HG03469 (cell line): ENCODE measurements around the gene ERC2.
"Not testable (repeated sequence)": the region's sequence is repeated elsewhere in the genome, so short reads cannot be mapped to it uniquely, and the experiment has no call there.

Source experiments
- ATAC-seq: cut with Tn5 transposase; IDR thresholded peaks from one replicate; pipeline ENCODE4 v1.9.1; 2021; ENCODE audit warnings: mild to moderate bottlenecking, moderate library complexity, moderate number of reproducible peaks; ENCODE audit not compliant: unreplicated experiment

The ERC2 gene

DNA sequence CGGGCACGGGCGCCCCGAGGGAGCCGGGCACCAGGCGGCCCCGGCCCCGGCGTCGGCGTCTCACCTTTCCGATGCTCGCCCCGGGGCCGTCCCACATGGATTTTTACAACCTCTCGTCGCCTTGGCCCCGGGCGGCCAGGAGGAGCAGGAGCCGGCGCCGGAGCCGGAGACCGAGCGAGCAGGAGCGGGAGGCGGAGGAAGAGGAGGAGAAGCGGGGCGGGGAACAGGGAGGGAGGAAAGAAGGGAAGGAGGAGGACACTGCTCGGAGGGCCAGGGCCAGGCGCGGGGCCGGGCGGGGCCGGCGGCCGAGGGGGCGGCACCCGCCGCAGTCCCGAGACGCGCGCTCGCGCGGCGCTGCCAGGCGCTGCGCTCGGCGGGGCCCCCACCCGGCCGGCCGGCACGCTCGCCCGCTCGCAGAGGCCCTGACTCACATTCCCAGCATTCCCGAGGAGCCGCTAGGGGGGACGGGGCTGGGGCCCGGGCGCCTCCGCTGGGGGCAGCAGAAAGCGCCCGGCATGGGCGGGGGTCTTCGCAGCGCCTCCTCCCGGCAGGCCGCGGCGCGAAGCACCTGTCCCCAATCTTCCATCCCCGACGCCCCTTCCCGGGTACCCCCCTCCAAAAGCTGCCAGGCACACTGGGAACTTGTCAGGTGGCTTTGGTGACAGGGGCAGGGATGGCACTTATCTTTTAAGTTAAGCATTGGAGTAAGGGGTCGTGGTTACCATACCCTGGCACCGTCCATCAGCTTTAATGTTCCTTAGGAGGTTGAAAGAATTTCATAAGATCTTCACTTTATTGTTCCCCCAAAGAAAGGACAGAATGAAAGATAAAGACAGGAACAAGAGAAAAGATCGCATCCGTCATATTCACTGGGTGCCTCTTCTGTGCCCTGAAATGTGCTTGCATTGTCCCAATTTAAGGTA lies at the start of gene ERC2:
ERC2 (minus strand) TSS at position 284 of the 923 bp plus-strand sequence.
- ATAC-seq: no peak

DNA sequence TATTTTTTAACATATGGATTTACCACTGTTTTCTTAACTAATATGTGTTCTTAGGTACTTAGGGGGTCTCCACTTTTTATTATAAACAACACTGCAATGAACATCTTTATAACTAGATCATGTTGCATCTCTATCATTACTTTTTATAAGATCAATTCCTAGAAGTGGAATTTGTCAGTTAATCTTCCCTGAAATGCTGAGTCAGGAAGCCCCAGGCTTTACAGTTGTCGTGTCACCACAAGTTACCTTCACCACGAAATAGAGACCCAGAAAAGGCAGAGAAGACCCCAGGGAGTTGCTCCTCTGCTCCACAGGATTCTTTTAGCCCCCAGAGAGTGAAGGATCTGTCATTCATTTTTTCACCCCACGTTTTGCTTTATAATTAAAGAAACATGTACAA lies 34.5 kb upstream of the ERC2 start:
- no peak for ATAC-seq

DNA sequence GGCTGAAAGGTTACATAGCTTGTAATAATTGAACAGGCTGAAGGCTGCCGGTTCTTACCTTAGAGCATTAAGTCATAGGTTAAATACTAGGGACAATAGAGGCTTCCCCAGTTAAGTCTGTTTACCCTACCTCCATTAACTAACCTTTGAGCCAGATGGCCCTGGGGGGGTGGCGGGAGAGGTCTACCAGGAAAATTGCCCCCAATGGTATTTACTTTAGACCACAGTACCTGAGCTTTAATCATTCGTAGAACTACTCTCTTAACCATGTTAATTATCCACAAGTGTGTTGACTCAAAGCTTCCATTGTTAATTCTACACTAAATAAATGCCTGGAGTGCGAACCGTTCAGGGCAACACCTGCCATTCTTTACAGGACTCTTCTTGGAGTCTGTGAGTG lies 28.1 kb upstream of the ERC2 start:
- ATAC-seq: not testable (repeated sequence)

DNA sequence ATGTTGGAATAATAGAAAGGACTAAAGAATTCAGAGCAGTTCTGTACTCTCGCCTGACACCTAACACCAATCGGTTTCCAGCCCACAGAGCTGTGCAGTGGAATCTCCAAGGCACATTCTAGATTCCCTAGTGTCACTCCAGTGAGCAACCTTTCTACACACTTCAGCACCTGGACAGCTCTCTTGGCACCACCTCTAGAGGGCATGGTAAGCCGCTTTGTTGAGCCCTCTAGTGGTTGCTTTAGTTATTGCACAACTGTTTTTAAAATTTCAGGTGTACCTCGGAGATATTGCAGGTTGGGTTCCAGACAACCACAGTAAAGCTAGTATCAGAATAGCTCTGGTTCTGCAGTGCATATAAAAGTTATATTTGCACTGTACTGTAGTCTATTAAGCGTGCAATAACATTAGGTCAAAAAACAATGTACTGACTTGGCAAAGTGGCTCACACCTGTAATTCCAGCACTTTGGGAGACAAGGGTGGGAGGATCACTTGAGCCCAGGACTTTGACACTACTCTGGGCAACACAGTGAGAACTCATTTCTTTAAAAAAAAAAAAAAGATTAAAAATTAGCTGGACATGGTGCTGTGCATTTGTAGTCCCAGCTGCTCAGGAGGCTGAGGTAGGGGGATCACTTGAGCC lies 26.5 kb upstream of the ERC2 start:
- peak; percentile 91 for ATAC-seq

DNA sequence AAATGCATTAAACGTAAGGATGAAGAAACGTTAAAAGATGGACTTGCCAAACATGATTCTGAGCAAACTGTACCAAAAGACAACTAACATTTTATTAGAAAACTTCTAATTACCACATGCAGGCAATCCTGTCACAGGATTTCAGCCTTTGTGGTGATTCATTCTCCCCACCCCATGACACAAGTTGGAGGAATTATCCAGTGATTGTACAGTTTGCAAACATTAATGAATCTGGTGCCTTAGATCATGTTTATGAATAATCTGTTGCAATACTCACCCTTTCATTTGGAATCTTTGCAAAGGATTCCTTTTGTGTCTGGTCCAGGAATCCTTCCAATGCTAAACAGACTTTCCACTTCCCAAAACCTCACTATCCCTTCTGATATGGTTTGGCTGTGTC lies 23.3 kb upstream of the ERC2 start:
- no peak for ATAC-seq

DNA sequence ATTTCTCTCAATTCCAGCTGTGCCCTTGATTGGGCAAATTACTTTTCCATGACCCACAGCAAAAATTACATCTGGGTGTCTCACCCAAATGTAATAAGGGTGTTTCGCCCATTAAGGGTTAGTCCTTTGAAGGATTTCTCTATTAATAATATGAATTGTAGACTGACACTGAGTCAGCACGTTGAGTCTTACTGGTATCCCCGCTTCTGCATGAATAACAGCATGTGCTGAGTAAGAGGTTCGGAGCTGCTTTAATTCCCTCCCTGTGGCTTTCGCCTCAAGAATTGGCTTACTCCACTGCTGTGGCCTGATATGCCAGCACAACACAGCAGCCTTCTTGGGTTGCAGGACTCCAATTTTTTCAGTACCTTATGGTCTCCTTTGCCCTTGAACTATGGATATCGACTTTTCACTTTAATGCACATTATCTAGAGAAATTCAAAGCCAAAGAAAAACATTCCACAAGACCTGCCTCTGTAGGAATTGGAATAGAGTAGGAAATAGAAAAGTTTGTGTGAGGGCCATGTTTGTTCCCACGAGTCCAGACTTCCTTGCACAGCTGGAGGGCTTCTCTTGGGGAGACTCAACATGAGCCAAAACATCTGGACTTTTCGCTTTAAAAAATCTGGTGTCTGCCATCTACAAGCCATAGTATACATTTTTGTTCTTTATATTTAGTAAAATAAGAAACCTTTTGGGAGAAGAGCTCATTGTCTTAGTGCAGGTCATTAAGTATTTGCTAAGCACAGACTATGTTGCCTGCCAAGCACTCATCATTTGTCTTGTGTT lies 20.7 kb upstream of the ERC2 start:
- ATAC-seq: no peak

DNA sequence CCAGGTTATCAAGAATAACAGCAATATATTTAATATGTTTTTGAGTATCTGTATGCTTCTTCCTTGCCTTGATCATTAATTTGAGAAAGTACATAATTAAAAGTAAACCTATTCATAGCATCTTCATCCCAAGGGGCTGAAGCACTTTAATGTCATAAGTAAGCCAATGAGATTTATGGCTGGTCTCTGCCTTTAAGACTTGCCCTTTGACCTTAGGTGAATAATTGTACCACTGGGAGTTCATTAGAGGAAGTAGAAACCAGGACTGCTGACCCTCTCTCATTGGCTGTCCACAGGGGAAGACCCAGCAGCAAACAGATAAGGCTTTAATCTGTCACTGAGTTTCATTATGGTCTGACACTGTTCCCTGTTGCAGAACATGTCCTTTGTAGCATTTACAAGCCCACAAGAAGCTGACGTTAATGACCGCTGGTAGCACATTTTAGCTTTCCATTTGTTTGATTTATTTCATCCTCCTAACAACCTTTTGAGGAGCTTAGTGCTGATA lies 16.3 kb upstream of the ERC2 start:
- no peak for ATAC-seq

DNA sequence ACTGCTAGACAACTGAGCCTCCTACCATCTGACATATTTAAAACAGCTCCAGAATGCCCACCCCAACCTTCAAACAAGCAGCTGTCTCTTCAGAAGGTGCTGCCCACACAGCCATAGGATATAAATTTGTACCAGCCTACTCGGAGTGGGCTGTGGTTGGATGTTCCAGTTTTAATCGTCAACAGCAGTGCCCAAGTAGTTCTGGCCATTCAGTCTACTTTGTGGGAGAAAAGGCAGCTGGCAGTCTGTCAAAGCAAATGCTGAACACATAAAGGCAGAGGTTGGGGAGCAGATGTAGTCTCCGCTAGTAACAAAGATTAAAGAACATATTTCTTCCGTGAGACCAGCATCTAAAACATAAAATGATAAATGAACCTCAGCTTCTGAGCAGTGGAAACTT lies 15.9 kb upstream of the ERC2 start:
- ATAC-seq: no peak

DNA sequence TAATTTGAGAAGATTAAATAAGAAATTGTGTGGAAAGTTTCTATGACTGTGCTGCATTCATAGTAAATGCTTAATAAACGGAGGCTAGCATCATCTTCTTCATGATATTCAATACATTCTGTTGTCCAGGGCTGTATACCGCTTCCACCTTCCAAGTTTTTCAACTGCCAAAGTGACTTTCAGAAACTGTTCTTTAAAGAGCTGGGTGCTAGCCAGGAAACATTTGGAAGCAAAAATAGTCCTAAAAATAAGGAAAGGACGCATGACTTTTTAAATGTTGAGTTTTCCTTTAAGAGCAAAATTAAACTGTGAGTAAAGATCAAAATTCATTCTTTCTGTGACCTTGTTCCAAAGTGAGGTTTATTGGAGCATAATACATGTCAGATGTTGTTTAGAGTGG lies 9.4 kb upstream of the ERC2 start:
- ATAC-seq: no peak

DNA sequence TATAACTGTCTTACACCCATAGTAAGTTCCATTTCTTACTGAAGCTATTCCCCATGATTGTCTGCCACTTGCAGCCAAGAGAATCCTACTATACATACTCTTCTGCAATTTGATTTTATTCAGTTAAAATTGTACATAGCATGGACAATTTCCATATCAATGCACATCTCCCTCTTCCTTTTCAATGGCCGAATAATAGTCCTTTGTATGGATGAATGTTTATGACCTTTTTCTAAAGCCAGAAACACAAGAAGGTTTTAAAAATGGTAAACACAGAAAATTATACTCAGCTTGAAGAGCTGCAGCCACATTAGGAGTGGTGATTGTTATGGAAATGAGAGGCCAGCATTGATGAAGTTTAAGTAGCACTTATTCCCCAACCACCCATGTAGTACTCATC lies 8.5 kb upstream of the ERC2 start:
- ATAC-seq: no peak

DNA sequence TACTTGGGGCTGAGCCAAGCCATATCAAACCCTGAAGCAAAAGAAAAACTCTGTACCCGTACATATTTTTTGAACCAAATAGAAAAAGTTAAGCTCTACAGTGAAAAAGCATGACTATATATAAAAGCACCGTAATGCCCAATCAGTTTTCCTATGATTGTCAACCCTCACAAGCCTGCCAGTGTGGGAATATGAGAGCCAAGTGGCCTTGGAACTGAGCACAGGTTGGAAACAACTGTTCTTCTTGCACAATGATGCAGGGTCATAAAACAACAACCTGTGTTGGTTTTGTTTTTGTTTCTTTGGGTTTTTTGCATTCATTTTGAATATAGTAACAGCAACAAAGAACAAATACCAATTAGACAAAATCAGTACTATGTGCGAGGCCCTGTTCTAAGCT lies 3.5 kb upstream of the ERC2 start:
- no peak for ATAC-seq

DNA sequence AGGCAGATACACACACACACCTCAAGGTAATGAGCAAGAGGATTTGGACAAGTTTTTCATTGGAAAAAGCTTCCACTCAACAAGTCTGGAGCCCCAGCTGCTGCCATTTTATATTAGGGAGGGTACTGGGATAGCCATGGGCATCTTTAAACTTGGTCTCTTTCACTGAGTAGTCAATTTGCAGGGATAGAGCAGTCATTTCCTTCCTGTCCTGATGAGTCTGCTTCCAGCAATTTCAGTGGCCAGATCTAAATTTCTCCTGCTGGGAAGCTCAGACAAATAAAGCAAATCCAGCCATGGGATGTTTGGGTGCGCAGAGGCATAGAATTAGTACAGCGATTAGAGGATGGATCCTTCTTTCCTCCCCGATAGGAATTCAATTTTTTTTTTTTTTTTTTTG lies 874 bp upstream of the ERC2 start:
- ATAC-seq: no peak

DNA sequence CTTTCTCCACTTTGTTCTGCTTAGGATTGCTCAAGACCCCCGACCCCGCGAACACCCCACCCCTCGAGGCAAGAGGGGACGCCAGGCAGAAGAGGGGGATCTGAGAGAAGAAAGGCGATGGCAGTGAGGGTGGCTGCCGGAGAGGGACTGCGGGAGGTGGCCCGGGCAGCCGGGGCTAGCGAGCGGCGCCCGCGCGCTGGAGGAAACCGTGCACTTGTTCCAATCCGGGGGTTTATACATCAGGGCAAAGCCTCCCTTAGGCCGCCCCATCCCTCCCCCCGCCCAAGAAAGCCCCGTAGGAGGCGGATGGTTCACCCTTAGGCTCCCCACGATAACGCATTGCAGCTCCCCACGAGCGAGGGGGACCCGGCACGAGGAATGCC lies 475 bp downstream of the ERC2 start:
- ATAC-seq: no peak

DNA sequence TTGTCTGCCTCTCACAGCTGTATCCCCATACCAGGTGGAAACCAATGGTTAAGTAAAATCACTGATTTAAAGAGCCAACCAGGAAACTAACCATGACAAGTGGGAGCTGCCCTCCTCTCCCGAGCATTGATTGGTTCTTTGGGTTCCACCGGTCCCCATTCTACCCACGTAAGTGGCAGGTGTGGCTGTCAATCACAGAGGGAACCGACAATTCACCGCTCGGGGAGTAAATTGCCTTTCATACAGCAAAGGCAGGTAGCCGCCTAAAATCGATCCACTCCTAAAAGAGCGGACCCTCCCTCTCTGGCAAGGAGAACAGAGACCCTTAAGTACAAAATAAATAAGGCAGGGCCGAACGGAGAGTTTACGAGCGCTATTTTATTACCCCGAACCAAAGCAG lies 1.2 kb downstream of the ERC2 start:
- no peak for ATAC-seq

DNA sequence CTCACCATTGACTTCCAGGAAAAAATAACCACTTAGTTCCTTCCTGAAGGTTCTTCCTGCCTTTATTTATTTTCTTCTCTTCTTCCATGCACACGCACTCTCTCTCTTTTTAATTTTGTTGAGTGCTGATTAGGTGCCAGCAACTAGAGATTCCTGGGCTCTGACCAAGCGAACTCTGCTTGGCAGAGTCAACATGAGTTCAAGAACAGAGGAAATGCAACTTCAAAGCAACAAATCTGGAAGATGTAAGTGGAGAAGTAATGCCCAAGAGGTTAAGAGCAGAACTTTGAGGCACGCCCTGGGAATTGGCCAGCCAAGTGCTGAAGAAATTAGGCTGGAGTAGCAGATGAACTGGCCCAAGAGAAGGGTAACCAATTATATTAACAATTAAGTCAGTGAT lies 8.5 kb downstream of the ERC2 start:
- ATAC-seq: no peak

DNA sequence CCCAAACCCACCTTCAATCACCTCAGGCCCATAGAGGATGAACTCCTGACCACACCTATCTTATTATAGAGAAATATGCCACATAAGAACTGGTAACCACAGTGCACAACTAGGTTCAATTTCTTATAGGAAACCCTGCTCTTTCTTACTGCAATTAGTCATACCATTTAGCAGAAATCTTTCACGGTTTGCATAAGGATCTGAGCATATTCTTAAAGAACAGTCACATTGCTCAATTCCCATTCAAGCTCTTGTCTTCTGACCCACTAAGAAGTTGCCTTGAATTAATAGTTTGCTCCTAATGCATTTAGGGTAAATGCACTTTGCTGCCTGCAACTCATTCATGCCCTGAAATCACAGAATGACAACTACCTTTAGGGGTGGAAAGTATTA lies 9.2 kb downstream of the ERC2 start:
- no peak for ATAC-seq

DNA sequence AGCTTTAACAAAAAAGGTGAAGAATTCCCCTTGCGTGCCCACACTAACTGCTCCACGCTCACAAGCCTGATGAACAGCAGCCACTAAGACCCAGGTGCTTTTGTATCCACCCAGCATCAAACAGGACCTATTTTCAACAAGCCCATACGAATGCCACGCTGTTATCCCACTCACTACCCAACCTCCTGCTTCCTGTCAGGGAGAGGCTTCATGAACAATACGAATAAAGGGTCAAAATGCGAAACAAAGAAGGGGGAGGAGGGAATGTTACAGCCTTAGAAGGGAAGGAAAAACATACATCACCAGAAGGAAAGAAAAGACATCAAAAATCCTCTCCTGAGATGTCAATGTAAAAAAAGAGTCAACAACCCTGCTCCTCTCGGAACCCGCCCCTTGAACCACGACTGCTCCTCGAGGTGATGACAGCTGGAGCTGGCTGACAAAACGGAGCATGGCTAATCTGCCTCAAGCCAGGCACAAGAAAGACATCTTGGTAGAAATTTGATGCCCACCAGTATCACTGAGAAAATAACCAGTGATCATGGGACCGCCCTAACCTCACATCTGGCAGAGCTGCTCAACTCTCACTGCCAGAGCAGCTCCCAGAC lies 9.7 kb downstream of the ERC2 start:
- no peak for ATAC-seq

DNA sequence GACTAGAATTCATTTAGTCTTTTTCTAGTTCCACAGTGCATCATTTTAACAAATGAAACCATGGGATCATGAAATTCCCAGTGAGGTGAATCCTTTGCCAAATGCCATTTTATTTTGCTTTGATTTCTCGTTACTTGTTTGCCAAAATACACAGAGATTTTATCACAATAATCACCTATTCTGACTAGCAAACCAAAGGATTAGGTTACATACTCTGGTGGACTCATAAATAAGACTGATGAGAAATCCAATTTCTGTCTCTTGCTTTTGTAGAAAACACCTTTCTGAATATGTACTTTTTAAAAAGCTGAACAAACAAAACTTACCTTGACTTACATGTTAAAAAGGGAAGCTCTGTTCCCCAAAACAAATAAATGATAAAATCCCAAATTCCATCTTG lies 12.2 kb downstream of the ERC2 start:
- no peak for ATAC-seq

DNA sequence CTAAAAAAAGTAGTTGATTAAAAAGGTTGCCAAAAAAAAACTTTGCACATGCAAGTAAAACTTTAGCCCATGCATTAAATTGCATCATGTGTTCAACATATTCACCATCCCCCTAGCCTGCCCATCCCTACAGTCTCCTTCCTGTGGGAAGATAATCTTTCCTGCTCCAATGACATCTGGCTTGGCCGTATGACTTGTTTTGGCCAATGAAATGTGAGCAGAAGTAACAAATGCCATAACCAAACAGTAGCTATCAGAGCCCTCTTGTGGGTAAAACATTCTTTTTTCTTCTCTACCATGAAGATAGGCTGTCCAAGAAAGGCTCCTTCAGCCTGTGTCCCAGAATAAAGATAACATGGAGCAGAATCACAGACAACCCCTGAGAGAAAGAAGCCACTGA lies 15.3 kb downstream of the ERC2 start:
- no peak for ATAC-seq

DNA sequence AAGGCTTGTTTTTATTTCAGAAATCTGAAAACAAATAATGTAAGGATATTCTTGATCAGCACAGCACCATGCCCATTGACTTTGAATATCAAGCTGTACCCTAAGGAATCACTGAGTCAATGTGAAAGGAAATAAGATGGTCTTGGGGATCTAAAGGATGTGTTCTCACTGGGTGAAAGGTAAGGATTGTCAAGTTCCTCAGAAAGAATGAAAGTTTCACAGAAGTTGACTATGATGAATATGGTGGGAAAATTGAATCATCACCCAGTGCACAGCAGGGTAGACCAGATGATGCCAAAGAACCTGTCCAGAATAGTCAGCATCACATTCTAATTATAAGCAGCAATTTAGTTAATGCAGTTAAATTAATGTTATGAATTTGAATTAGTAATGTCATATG lies 16.2 kb downstream of the ERC2 start:
- no peak for ATAC-seq

DNA sequence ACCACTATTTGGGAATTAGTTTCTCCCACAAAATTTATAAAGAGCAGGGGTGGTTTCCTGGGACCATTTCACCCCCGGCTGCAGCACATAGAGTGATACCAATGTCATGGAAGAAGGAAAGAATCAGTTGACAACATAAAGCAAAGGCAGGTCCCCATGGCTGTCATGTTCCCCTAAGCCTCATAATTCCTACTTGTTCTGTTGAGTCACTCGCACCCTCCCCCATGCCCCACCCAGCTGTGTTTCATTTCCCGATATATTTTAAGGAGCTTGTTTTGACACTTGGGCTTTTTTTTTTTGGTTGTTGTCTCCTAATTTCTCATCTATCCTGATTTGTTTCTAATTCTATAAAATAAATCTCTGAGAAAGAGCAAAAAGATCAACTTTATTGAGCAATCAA lies 24.9 kb downstream of the ERC2 start:
- ATAC-seq: no peak
